ENCODE results near the gene SV2C.
"Not testable (repeated sequence)": the region's sequence is repeated elsewhere in the genome, so short reads cannot be mapped to it uniquely, and the experiment has no call there.

Gene SV2C

GRCh38 chr5:76240336-76240735 is 157.2 kb downstream of the SV2C start:
- intact Hi-C loops (cut with DNase I), result no loop called here
- DNase-seq, result no peak

GRCh38 chr5:76242155-76242554 is 159.0 kb downstream of the SV2C start:
- intact Hi-C loops (cut with DNase I), result not testable (repeated sequence)
- DNase-seq, result peak in 1 of 10 donors; percentile 77

- intact Hi-C loops (cut with DNase I), result no loop called here
- no peak for DNase-seq
Measured at GRCh38 chr5:76245590-76245989, 162.4 kb downstream of the SV2C start.

GRCh38 chr5:76249621-76250020 is 166.4 kb downstream of the SV2C start:
- intact Hi-C loops (cut with DNase I), result no loop called here
- no peak for DNase-seq

GRCh38 chr5:76250463-76250862 is 167.3 kb downstream of the SV2C start:
- DNase-seq, result no peak
- intact Hi-C loops (cut with DNase I), result no loop called here

GRCh38 chr5:76251656-76252055 is 168.5 kb downstream of the SV2C start:
- intact Hi-C loops (cut with DNase I), result no loop called here

GRCh38 chr5:76252437-76252836 is 169.3 kb downstream of the SV2C start:
- intact Hi-C loops (cut with DNase I), result no loop called here
- no peak for DNase-seq

More at GRCh38 chr5:76251656-76252055, 168.5 kb downstream of the SV2C start:
- DNase-seq, result no peak

GRCh38 chr5:76256116-76256889 is 173.1 kb downstream of the SV2C start:
- peak in 7 of 10 donors; percentile 34 to 92 (median 53) for DNase-seq
- intact Hi-C loops (cut with DNase I), result loop anchor here (5.0 kb wide), 1 partner anchor 519 kb away; no protein-coding TSS in a partner anchor

GRCh38 chr5:76257225-76257833 is 174.1 kb downstream of the SV2C start:
- intact Hi-C loops (cut with DNase I), result loop anchor here (5.0 kb wide), 1 partner anchor 520 kb away; no protein-coding TSS in a partner anchor

GRCh38 chr5:76257897-76258296 is 174.7 kb downstream of the SV2C start:
- DNase-seq, result no peak
- intact Hi-C loops (cut with DNase I), result loop anchor here (5.0 kb wide), 1 partner anchor 521 kb away; no protein-coding TSS in a partner anchor

More at GRCh38 chr5:76257225-76257833, 174.1 kb downstream of the SV2C start:
- no peak for DNase-seq

GRCh38 chr5:76264681-76265080 is 181.5 kb downstream of the SV2C start:
- DNase-seq, result no peak
- intact Hi-C loops (cut with DNase I), result no loop called here

GRCh38 chr5:76269259-76269931 is 186.2 kb downstream of the SV2C start:
- intact Hi-C loops (cut with DNase I), result no loop called here
- no peak for DNase-seq

- no peak for DNase-seq
- intact Hi-C loops (cut with DNase I), result no loop called here
Measured at GRCh38 chr5:76269932-76270610, 186.9 kb downstream of the SV2C start.

GRCh38 chr5:76271836-76272235 is 188.7 kb downstream of the SV2C start:
- intact Hi-C loops (cut with DNase I), result no loop called here
- no peak for DNase-seq

GRCh38 chr5:76273206-76273885 is 190.2 kb downstream of the SV2C start:
- no peak for DNase-seq
- intact Hi-C loops (cut with DNase I), result no loop called here

GRCh38 chr5:76274571-76274970 is 191.4 kb downstream of the SV2C start:
- no peak for DNase-seq
- intact Hi-C loops (cut with DNase I), result no loop called here

GRCh38 chr5:76277736-76278135 is 194.6 kb downstream of the SV2C start:
- intact Hi-C loops (cut with DNase I), result no loop called here

GRCh38 chr5:76278261-76278789 is 195.1 kb downstream of the SV2C start:
- intact Hi-C loops (cut with DNase I), result no loop called here
- no peak for DNase-seq

More at GRCh38 chr5:76277736-76278135, 194.6 kb downstream of the SV2C start:
- no peak for DNase-seq

GRCh38 chr5:76280494-76280893 is 197.3 kb downstream of the SV2C start:
- no peak for DNase-seq
- intact Hi-C loops (cut with DNase I), result no loop called here

GRCh38 chr5:76283670-76284069 is 200.5 kb downstream of the SV2C start:
- DNase-seq, result no peak
- intact Hi-C loops (cut with DNase I), result no loop called here
